GM12892 (cell line): ENCODE results near the gene MACROD2.

Experiments used
- DNase-seq: peaks from one replicate; pipeline ENCODE4 v3.0.0; 2011; ENCODE audit not compliant: insufficient read length
- FAIRE-seq: peaks from 2 replicates; lab custom pipeline; 2011; peaks lifted over from hg19 to GRCh38; lab: Jason Lieb, UNC
- POLR2A ChIP-seq: IDR thresholded peaks from 2 replicates; pipeline ENCODE4 v1.6.1; 2011; ENCODE audit warnings: low read depth, low read length, control low read depth
- POLR2AphosphoS5 ChIP-seq: IDR thresholded peaks from 2 replicates; pipeline ENCODE4 v1.6.1; 2011; ENCODE audit warnings: low read depth, low read length, control low read depth
- TAF1 ChIP-seq: IDR thresholded peaks from 2 replicates; pipeline ENCODE4 v1.6.1; 2011; ENCODE audit warnings: low read depth, mild to moderate bottlenecking, control low read depth, low read length, borderline replicate concordance

The MACROD2 gene

GRCh38 chr20:15455279-15455678, 1460.0 kb downstream of the MACROD2 start:
- no peak for TF ChIP-seq POLR2AphosphoS5
- no peak for TF ChIP-seq POLR2A
- TF ChIP-seq TAF1, result no peak
- no peak for FAIRE-seq
- DNase-seq, result no peak

DNA sequence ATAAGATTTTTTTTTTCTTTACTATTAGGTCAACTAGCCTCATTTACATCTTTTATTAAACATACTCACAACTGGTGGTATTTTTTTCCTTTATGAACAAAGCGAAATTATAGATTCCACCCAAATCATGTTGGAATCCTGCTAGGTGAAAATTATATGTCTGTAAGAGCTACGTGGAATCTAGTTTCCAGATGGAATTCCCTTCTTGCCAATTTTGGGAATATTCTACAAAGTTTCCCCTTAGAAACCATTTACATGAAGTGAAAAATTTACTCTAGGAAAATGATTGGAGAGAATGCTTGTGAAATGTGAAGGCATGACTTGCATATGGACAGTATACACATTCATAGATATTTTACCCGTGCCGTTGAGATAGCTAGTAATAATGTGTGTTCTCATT, 1466.6 kb downstream of the MACROD2 start:
- no peak for TF ChIP-seq POLR2A
- no peak for FAIRE-seq
- DNase-seq, result no peak

GRCh38 chr20:15475483-15475882, 1480.2 kb downstream of the MACROD2 start:
- TF ChIP-seq TAF1, result no peak
- TF ChIP-seq POLR2AphosphoS5, result no peak
- no peak for TF ChIP-seq POLR2A
- FAIRE-seq, result peak; percentile 57
- no peak for DNase-seq

DNA sequence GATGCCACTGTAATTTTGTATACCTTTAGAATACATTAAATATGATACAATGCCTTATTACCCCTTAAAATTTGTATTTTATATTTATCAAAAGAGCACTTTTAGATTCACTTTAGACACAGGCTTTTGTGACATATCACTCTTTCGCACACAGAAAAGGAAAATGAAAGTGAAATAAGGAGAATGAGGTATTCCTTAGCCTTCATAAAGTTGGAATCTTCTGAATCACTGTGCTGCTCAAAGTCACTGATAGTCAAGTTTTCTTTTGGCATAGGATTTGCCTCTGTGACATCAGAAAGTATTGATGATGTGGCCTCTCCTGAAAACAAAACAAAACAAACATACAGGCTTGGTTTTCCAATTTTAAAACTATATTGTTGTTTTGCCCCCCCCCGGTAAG, 1480.9 kb downstream of the MACROD2 start:
- TF ChIP-seq TAF1 (no peak), POLR2A (no peak), POLR2AphosphoS5 (no peak)
- no peak for FAIRE-seq

DNA sequence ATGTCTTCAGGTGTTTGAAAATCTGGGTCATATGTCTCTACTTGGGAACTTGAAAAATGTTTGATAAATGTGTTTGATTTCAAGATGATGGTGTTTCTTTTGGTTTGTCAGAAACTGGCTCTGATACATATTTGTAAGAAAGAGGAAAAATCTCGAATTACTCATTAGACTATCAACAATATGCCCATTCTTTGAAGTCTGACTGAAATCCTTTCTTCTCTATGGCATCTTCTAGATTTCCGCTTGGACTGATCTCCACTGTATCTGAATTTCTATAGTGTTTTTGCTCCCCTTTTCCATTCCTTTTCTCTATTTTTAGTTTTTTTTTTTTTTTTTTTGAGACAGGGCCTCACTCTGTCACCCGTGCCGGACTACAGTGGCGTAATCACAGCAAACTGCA, 1481.5 kb downstream of the MACROD2 start:
- no peak for TF ChIP-seq TAF1
- no peak for TF ChIP-seq POLR2AphosphoS5
- TF ChIP-seq POLR2A, result no peak
- no peak for FAIRE-seq

More for the DNA sequence above, 1480.9 kb downstream of the MACROD2 start:
- no peak for DNase-seq

DNA sequence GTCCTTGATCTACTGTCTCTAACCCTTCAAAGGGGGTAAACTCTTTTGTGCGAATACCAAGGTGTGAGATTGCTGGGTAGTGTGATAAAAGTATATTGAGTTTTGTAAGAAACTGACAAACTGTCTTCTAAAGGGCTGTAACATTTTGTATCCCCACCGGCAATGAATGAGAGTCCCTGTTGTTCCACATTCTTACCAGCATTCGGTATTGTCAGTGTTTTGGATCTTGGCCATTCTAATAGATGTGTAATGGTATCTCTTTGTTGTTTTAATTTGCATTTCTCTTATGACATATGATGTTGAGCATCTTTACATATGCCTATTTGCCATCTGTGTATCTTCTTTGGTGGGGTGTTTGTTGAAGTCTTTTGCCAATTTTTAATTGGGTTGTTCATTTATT, 1487.2 kb downstream of the MACROD2 start:
- TF ChIP-seq POLR2A (no peak), POLR2AphosphoS5 (no peak), TAF1 (no peak)
- no peak for DNase-seq
- no peak for FAIRE-seq

More for the DNA sequence above, 1481.5 kb downstream of the MACROD2 start:
- DNase-seq, result no peak

DNA sequence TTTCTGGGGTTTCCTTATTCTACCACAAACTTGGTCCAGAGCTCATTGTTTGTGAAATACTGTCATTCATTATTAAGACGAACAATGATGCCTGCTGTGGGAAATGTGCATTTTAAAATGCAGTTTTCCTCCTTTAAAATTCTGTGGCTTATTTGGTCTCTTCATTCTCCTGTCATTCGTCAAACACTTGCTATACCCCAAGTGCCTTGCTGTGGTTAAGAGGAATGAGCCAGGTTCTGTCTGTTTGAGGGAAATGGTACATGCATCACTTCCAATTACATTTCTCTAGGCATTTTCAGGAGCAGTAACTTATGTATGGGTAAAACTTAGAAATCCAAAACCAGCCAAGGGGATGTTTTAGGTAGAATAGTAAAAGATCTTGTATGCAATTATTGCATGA, 1490.2 kb downstream of the MACROD2 start:
- FAIRE-seq (no peak), DNase-seq (no peak)
- TF ChIP-seq POLR2A (no peak), POLR2AphosphoS5 (no peak), TAF1 (no peak)

DNA sequence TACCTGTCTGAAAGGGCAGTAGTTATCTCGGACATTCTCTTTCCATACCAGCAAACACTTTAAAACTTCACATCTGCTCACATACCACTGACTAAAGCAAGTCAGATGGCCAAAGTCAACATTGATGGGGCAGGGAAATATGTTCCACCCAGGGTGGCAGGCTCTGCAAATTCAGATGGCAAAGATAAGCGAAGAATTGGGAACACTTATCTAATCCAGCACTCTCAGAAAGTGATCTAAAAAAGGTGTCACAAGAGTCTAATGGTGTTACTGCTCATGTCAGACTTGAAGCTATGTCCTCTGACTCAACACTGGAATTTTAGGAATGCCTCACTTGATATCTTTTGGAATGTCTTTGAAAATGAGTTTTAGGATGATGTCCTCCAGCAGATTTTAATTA, 1491.7 kb downstream of the MACROD2 start:
- no peak for DNase-seq
- FAIRE-seq, result no peak
- TF ChIP-seq POLR2A (no peak), POLR2AphosphoS5 (no peak), TAF1 (no peak)

- FAIRE-seq (no peak), DNase-seq (no peak)
- TF ChIP-seq POLR2AphosphoS5, result no peak
- TF ChIP-seq TAF1, result no peak
- no peak for TF ChIP-seq POLR2A
These were observed 1492.4 kb downstream of the MACROD2 start for GRCh38 chr20:15487682-15488081.

DNA sequence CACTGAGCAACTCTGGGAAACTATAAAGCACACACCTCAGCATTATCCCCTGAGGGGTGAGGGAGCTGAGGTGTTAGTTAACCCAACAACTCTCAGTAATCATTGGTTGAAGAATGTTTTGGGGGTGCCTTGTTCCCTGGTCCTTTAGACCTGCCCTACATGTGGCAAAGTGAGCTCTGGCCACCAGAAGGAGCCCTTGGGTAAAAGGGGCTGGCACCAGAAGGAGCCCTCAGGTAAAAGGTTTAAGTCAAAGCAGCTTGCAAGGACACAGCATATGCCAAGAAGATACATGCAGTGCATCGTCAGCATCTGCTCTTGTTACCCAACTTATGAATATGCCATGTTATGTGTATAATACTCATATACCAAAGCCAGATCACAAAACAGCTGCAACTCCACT, 1496.3 kb downstream of the MACROD2 start:
- no peak for DNase-seq
- no peak for FAIRE-seq
- TF ChIP-seq TAF1 (no peak), POLR2A (no peak), POLR2AphosphoS5 (no peak)

- TF ChIP-seq POLR2AphosphoS5 (no peak), TAF1 (no peak), POLR2A (no peak)
- DNase-seq, result no peak
- no peak for FAIRE-seq
These were observed 1499.5 kb downstream of the MACROD2 start for GRCh38 chr20:15494851-15495250.

GRCh38 chr20:15496501-15497039, 1501.3 kb downstream of the MACROD2 start:
- no peak for TF ChIP-seq POLR2AphosphoS5
- no peak for TF ChIP-seq POLR2A
- no peak for TF ChIP-seq TAF1
- no peak for DNase-seq
- FAIRE-seq, result no peak
